ENCODE data around the gene ANAPC15. TPM values are rescaled to one million over a fixed set of nuclear protein-coding genes. Genes with fewer than 3 reads are reported as not detected.

The ANAPC15 gene
- total RNA-seq, 1 experiment from 2014 or later = 37.4 TPM

DNA sequence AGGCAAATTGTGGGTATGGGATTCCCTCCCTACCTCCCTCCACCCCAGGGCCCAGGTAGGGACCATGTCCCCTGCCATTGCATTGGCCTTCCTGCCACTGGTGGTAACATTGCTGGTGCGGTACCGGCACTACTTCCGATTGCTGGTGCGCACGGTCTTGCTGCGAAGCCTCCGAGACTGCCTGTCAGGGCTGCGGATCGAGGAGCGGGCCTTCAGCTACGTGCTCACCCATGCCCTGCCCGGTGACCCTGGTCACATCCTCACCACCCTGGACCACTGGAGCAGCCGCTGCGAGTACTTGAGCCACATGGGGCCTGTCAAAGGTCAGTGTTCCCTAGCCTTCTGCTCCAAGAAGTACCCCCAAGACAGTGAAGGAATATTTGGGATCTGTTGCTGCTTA is 6.6 kb downstream of the ANAPC15 start, which contains the start of gene TOMT:
Gene TOMT (plus strand): TSS at position 37 of the 400 bp plus-strand sequence. CDS start 28 bp downstream, at position 65.
- peaks cover 33% of the 10 kb centered on the region for H3K4me1 ChIP-seq (ENCODE audit: low read length)
- no peak within 1 kb of the TSS for H3K27ac ChIP-seq (ENCODE audit: low read length)
- H3K79me2 ChIP-seq (ENCODE audit: low read length) = peaks cover 22% of the 10 kb centered on the region
- H3K27me3 ChIP-seq (ENCODE audit: low read length) = no peaks in the 10 kb centered on the region
- no peak within 1 kb of the TSS for H2AFZ ChIP-seq (ENCODE audit: low read length)
- H3K9ac ChIP-seq (ENCODE audit: low read length) = no peak within 1 kb of the TSS
- no peak within 1 kb of the TSS for H3K4me3 ChIP-seq (ENCODE audit: low read length)
- H3K4me2 ChIP-seq (ENCODE audit: low read depth, low read length, poor library complexity, severe bottlenecking) = no peak within 1 kb of the TSS
- H3K9me3 ChIP-seq (ENCODE audit: low read length) = no peaks in the 10 kb centered on the region
- DNase-seq = no peak
- no peaks in the 10 kb centered on the region; the same call in 1 of the 2 replicates for H3K9me2 ChIP-seq (replicated peaks; ENCODE audit: insufficient read depth, low read length)
- H4K20me1 ChIP-seq (ENCODE audit: insufficient read depth, low read depth, low read length) = no peaks in the 10 kb centered on the region; the same call in 1 of the 2 replicates
- H3K36me3 ChIP-seq (ENCODE audit: insufficient read depth, low read length) = no peaks in the 10 kb centered on the region

DNA sequence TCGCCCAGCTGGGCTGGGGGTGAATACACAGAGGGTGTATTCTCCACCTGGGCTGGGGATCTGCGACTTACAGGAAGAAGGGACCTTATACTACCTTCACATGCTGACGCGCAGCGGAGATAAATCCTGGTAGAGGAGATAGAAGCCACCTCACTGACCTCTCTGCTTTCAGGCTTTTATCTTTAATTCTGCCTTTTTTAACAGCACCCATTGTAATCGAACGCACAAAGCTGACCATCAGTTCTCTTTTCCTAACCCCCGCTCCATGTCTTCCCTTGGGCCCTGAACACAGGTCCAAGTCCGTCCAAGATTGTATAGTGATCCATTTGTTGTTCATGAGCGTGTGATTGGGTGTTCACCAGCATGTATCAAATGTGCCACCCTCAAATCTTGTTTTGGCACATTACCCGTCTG is 8.7 kb downstream of the ANAPC15 start:
- H3K27ac ChIP-seq (ENCODE audit: low read length) = 0 out of 2 replicates have a peak overlapping the region, but pooled peaks have one; percentile 26
- H3K9ac ChIP-seq (ENCODE audit: low read length) = peak overlapping the region; percentile 54
- no peaks in the 10 kb centered on the region for H3K27me3 ChIP-seq (ENCODE audit: low read length)
- peak overlapping the region; percentile 60 for H3K4me2 ChIP-seq (ENCODE audit: low read depth, low read length, poor library complexity, severe bottlenecking)
- H3K4me1 ChIP-seq (ENCODE audit: low read length) = peaks cover 37% of the 10 kb centered on the region
- peaks cover 34% of the 10 kb centered on the region for H3K79me2 ChIP-seq (ENCODE audit: low read length)
- no peaks in the 10 kb centered on the region; the same call in 1 of the 2 replicates for H3K9me2 ChIP-seq (replicated peaks; ENCODE audit: insufficient read depth, low read length)
- DNase-seq = no peak
- no peaks in the 10 kb centered on the region for H3K9me3 ChIP-seq (ENCODE audit: low read length)
- H4K20me1 ChIP-seq (ENCODE audit: insufficient read depth, low read depth, low read length) = no peaks in the 10 kb centered on the region; the same call in 1 of the 2 replicates
- H3K4me3 ChIP-seq (ENCODE audit: low read length) = peak overlapping the region; percentile 54; the same call in 1 of the 2 replicates
- H3K36me3 ChIP-seq (ENCODE audit: insufficient read depth, low read length) = no peaks in the 10 kb centered on the region
- no peak overlapping the region for H2AFZ ChIP-seq (ENCODE audit: low read length)

DNA sequence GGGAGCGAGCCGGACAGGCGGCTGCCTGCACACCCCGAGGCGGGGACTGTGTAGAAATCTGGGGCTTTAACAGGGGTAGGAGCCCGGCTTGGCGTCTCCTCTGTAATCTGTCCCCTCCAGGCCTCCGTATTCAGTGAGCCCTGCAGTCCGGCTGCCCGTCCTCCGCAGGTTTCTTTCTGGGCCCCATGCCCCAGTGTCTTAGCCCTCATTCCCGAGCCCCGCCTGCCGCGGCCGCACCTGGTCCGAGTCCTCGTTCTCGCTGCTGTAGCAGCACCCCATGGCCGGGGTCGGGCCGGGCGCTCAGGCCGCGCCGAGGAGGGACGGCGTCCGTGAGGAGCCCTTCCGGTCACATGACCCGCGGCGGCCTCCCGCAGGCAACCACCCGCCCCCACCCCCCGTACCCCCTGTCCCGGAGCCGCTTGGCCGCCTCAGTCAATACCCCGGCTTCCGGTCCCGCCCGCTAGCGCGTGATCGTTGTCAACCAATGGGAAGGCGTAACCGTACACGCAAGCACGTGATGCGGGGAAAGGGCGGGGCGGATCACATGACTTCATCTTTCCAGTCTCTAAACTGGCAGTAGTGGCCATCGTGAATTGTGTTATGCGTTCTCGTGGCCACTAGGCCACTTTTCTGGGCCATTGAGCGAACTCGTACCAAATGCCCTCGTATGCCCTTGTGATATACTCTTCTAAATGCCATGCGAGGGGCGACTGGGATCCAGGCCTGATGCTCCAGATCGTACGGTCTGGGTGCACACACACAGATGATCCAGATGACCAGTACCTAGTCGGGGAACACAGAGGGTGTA is 9.3 kb downstream of the ANAPC15 start, which contains the start of gene LAMTOR1:
Gene LAMTOR1 (minus strand): TSS at position 352 of the 808 bp plus-strand sequence. CDS start 73 bp downstream, at position 279.
- H3K4me1 ChIP-seq (ENCODE audit: low read length) = peaks cover 37% of the 10 kb centered on the region
- peaks cover 34% of the 10 kb centered on the region for H3K79me2 ChIP-seq (ENCODE audit: low read length)
- H2AFZ ChIP-seq (ENCODE audit: low read length) = no peak within 1 kb of the TSS
- H3K9ac ChIP-seq (ENCODE audit: low read length) = peak within 1 kb of the TSS; percentile 98
- peak within 1 kb of the TSS; percentile 80 for H3K27ac ChIP-seq (ENCODE audit: low read length)
- H3K9me3 ChIP-seq (ENCODE audit: low read length) = no peaks in the 10 kb centered on the region
- H3K9me2 ChIP-seq (replicated peaks; ENCODE audit: insufficient read depth, low read length) = no peaks in the 10 kb centered on the region; the same call in 1 of the 2 replicates
- no peaks in the 10 kb centered on the region for H3K36me3 ChIP-seq (ENCODE audit: insufficient read depth, low read length)
- H3K4me3 ChIP-seq (ENCODE audit: low read length) = peak within 1 kb of the TSS; percentile 89
- H4K20me1 ChIP-seq (ENCODE audit: insufficient read depth, low read depth, low read length) = no peaks in the 10 kb centered on the region; the same call in 1 of the 2 replicates
- no peaks in the 10 kb centered on the region for H3K27me3 ChIP-seq (ENCODE audit: low read length)
- peak within 1 kb of the TSS; percentile 89 for H3K4me2 ChIP-seq (ENCODE audit: low read depth, low read length, poor library complexity, severe bottlenecking)
- DNase-seq = peak; percentile 99

DNA sequence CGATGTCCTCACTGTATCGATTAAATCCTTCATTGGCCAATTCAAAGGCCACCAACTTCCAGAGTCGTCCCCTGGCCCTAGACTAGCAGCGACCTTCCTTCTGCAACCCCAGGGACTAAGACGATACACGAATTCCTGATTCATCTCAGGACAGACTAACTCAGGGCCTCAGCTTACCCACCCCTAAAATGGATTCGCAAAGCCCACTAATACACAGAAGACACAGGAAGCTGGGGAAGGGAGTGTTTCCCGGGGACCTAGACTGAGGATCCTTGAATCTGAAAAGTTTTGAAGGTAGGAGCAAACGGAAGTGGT is 9.9 kb downstream of the ANAPC15 start:
- Histone ChIP-seq H3K4me3 (ENCODE audit: low read length) (peak overlapping the region; percentile 89), H3K4me1 (ENCODE audit: low read length) (peaks cover 37% of the 10 kb centered on the region), H3K27ac (ENCODE audit: low read length) (peak overlapping the region; percentile 80), H4K20me1 (ENCODE audit: insufficient read depth, low read depth, low read length) (no peaks in the 10 kb centered on the region; the same call in 1 of the 2 replicates), H3K9ac (ENCODE audit: low read length) (peak overlapping the region; percentile 98), H2AFZ (ENCODE audit: low read length) (no peak overlapping the region), H3K36me3 (ENCODE audit: insufficient read depth, low read length) (no peaks in the 10 kb centered on the region), H3K4me2 (ENCODE audit: low read depth, low read length, poor library complexity, severe bottlenecking) (peak overlapping the region; percentile 89), H3K27me3 (ENCODE audit: low read length) (no peaks in the 10 kb centered on the region), H3K79me2 (ENCODE audit: low read length) (peaks cover 34% of the 10 kb centered on the region), H3K9me2 (replicated peaks; ENCODE audit: insufficient read depth, low read length) (no peaks in the 10 kb centered on the region; the same call in 1 of the 2 replicates), H3K9me3 (ENCODE audit: low read length) (no peaks in the 10 kb centered on the region)
- DNase-seq = no peak

DNA sequence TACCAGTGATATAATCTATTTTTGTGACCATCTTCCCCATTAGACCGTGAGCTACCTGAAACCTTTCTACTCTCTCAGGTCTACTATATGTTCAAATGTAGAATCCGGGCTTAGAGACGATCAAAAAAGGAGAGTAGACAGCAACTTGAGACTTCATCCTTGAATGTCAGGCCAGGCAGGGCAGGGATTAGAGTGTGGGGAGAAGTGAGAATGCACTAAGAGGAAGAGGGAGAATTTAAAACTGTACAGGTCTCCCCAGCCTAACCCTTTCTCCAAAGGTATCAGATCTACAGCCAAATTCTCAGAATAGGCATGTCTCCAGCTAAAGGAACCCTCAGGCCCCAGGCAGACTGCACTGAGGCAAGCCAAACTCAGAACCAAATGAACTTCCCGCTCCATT is 10.3 kb downstream of the ANAPC15 start:
- H3K27me3 ChIP-seq (ENCODE audit: low read length) = no peaks in the 10 kb centered on the region
- H2AFZ ChIP-seq (ENCODE audit: low read length) = no peak overlapping the region
- H3K27ac ChIP-seq (ENCODE audit: low read length) = peak overlapping the region; percentile 80
- peak overlapping the region; percentile 98 for H3K9ac ChIP-seq (ENCODE audit: low read length)
- no peaks in the 10 kb centered on the region for H3K36me3 ChIP-seq (ENCODE audit: insufficient read depth, low read length)
- H3K79me2 ChIP-seq (ENCODE audit: low read length) = peaks cover 34% of the 10 kb centered on the region
- H3K9me3 ChIP-seq (ENCODE audit: low read length) = no peaks in the 10 kb centered on the region
- H3K4me1 ChIP-seq (ENCODE audit: low read length) = peaks cover 37% of the 10 kb centered on the region
- peak overlapping the region; percentile 89 for H3K4me3 ChIP-seq (ENCODE audit: low read length)
- peak overlapping the region; percentile 89 for H3K4me2 ChIP-seq (ENCODE audit: low read depth, low read length, poor library complexity, severe bottlenecking)
- no peaks in the 10 kb centered on the region; the same call in 1 of the 2 replicates for H3K9me2 ChIP-seq (replicated peaks; ENCODE audit: insufficient read depth, low read length)
- no peak for DNase-seq
- H4K20me1 ChIP-seq (ENCODE audit: insufficient read depth, low read depth, low read length) = no peaks in the 10 kb centered on the region; the same call in 1 of the 2 replicates

DNA sequence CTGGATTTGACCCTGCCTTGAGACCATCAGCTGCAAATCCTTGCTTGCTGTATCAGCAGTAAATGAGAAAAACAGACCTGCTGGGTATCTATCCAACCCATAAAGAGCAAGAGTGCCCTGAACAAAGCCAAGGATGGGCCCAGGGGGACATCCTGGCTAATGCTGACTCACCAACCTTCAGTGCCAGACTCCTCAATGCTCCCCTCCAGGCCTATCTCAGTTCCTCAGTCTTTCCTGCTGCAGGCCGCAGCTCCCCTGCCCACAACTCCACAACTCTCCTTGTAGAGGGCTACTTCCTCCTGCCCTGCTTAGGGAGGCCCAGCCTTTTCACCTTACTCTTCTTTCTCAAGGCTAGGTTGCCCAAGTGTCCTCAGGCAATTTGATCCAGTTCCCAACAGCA is 12.0 kb downstream of the ANAPC15 start:
- Histone ChIP-seq H3K27me3 (ENCODE audit: low read length) (no peaks in the 10 kb centered on the region), H2AFZ (ENCODE audit: low read length) (no peak overlapping the region), H3K4me3 (ENCODE audit: low read length) (no peak overlapping the region), H4K20me1 (ENCODE audit: insufficient read depth, low read depth, low read length) (no peaks in the 10 kb centered on the region; the same call in 1 of the 2 replicates), H3K9ac (ENCODE audit: low read length) (no peak overlapping the region), H3K9me3 (ENCODE audit: low read length) (no peaks in the 10 kb centered on the region), H3K36me3 (ENCODE audit: insufficient read depth, low read length) (no peaks in the 10 kb centered on the region), H3K4me2 (ENCODE audit: low read depth, low read length, poor library complexity, severe bottlenecking) (no peak overlapping the region), H3K79me2 (ENCODE audit: low read length) (peaks cover 34% of the 10 kb centered on the region), H3K4me1 (ENCODE audit: low read length) (peaks cover 37% of the 10 kb centered on the region), H3K9me2 (replicated peaks; ENCODE audit: insufficient read depth, low read length) (no peaks in the 10 kb centered on the region; the same call in 1 of the 2 replicates), H3K27ac (ENCODE audit: low read length) (no peak overlapping the region)
- no peak for DNase-seq

DNA sequence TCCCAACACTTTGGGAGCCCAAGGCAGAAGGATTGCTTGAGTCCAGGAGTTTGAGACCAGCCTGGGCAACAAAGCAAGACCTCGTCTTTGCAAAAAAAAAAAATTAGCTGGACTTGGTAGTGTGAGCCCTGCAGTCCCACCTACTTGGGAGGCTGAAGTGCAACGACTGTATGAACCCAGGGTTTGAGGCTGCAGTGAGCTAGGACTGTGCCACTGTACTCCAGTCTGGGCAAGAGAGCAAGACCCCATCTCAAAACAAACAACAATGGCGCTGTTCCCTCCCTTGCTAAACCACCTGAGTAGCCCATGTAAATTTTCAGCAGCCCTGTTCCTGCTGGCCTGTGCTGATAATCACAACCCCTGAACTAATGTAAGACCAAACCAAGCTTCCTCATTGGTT is 12.5 kb downstream of the ANAPC15 start:
- H3K4me2 ChIP-seq (ENCODE audit: low read depth, low read length, poor library complexity, severe bottlenecking) = no peak overlapping the region
- H3K4me1 ChIP-seq (ENCODE audit: low read length) = peaks cover 36% of the 10 kb centered on the region
- H3K27me3 ChIP-seq (ENCODE audit: low read length) = no peaks in the 10 kb centered on the region
- H4K20me1 ChIP-seq (ENCODE audit: insufficient read depth, low read depth, low read length) = no peaks in the 10 kb centered on the region; the same call in 1 of the 2 replicates
- no peak overlapping the region for H3K4me3 ChIP-seq (ENCODE audit: low read length)
- no peaks in the 10 kb centered on the region for H3K9me3 ChIP-seq (ENCODE audit: low read length)
- no peak for DNase-seq
- H3K27ac ChIP-seq (ENCODE audit: low read length) = no peak overlapping the region
- no peaks in the 10 kb centered on the region for H3K36me3 ChIP-seq (ENCODE audit: insufficient read depth, low read length)
- H3K9me2 ChIP-seq (replicated peaks; ENCODE audit: insufficient read depth, low read length) = no peaks in the 10 kb centered on the region; the same call in 1 of the 2 replicates
- peaks cover 34% of the 10 kb centered on the region for H3K79me2 ChIP-seq (ENCODE audit: low read length)
- no peak overlapping the region for H3K9ac ChIP-seq (ENCODE audit: low read length)
- no peak overlapping the region for H2AFZ ChIP-seq (ENCODE audit: low read length)

DNA sequence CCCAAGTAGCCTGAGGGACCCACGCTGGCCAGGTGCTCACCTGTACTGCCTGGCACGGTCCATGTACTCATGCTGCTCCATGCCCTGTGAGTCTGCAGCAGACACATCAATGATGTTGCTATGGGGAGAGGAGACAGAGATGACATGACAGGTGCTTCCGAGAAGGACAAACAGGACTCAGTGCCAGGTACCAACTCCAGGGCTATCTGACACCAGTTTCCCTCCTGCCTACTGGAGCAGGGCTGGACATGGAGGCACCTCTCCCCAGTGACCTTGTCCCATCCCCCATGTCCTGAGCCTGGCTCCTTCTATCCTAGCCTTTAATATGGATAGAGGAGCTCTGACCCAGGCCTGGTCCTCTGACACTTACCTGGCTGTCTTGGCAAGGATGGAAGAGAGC is 13.8 kb downstream of the ANAPC15 start:
- Histone ChIP-seq H3K4me2 (ENCODE audit: low read depth, low read length, poor library complexity, severe bottlenecking) (no peak overlapping the region), H2AFZ (ENCODE audit: low read length) (no peak overlapping the region), H3K27ac (ENCODE audit: low read length) (no peak overlapping the region), H3K9me3 (ENCODE audit: low read length) (no peaks in the 10 kb centered on the region), H3K27me3 (ENCODE audit: low read length) (no peaks in the 10 kb centered on the region), H3K36me3 (ENCODE audit: insufficient read depth, low read length) (no peaks in the 10 kb centered on the region), H4K20me1 (ENCODE audit: insufficient read depth, low read depth, low read length) (no peaks in the 10 kb centered on the region; the same call in 1 of the 2 replicates), H3K4me3 (ENCODE audit: low read length) (no peak overlapping the region), H3K9ac (ENCODE audit: low read length) (no peak overlapping the region), H3K79me2 (ENCODE audit: low read length) (peaks cover 34% of the 10 kb centered on the region), H3K4me1 (ENCODE audit: low read length) (peaks cover 24% of the 10 kb centered on the region), H3K9me2 (replicated peaks; ENCODE audit: insufficient read depth, low read length) (no peaks in the 10 kb centered on the region; the same call in 1 of the 2 replicates)
- DNase-seq = no peak

All from Karpas-422 (cell line).